ENCODE results near the gene FOXS1. TPM values are rescaled to one million over a fixed set of nuclear protein-coding genes. Genes with fewer than 3 reads are reported as not detected.

The FOXS1 gene
- total and polyA plus RNA-seq, 2 experiments from 2014 or later: 0.26 TPM; not detected in 1

- Mint-ChIP-seq H3K36me3 (ENCODE audit: low read depth) (no peaks in the 10 kb centered on the region; the same call in 2 of the 3 replicates), H3K4me3 (no peak overlapping the region), H3K9me3 (peaks cover 15% of the 10 kb centered on the region), H3K27ac (no peak overlapping the region), H3K4me1 (peaks cover 4% of the 10 kb centered on the region; the same call in 2 of the 3 replicates), H3K27me3 (ENCODE audit: insufficient read depth, low read depth, poor library complexity) (peaks cover 21% of the 10 kb centered on the region)
- H4K20me1 ChIP-seq (replicated peaks; ENCODE audit: insufficient read depth): no peaks in the 10 kb centered on the region
- no peaks in the 10 kb centered on the region for H3K27me3 ChIP-seq (ENCODE audit: insufficient read depth)
- no peaks in the 10 kb centered on the region for H3K79me2 ChIP-seq (replicated peaks; ENCODE audit: insufficient read depth)
- H3K9me2 ChIP-seq (ENCODE audit: insufficient read depth): no peaks in the 10 kb centered on the region; the same call in 1 of the 2 replicates
- H3K4me2 ChIP-seq: no peak overlapping the region
- H3K36me3 ChIP-seq (ENCODE audit: insufficient read depth): no peaks in the 10 kb centered on the region
- DNase-seq (ENCODE audit: low spot score) (no peak), ATAC-seq (no peak)
- no peak overlapping the region for H3K27ac ChIP-seq (ENCODE audit: low read depth)
- H3K4me1 ChIP-seq (ENCODE audit: insufficient read depth): no peaks in the 10 kb centered on the region; the same call in 1 of the 2 replicates
- no peak overlapping the region for H3K4me3 ChIP-seq
- H3F3A ChIP-seq (replicated peaks; ENCODE audit: low read depth): 0 out of 2 replicates have a peak, but pooled peaks cover 4% of the 10 kb centered on the region
- TF ChIP-seq REST (IDR thresholded peaks at IDR 0.05; ENCODE audit: unreplicated experiment) (no peak), STAT1 (IDR thresholded peaks at IDR 0.05; ENCODE audit: unreplicated experiment) (no peak), ETS1 (IDR thresholded peaks at IDR 0.05) (no peak), EZH2 (IDR thresholded peaks at IDR 0.05; ENCODE audit: low read depth, unreplicated experiment) (no peak), ZNF331 (CRISPR knock-in tag; IDR thresholded peaks at IDR 0.05; ENCODE audit: low read depth) (no peak), POLR2AphosphoS5 (IDR thresholded peaks at IDR 0.05; ENCODE audit: low read depth) (no peak), CTCF (conservative IDR thresholded peaks at IDR 0.05; ENCODE audit: low read depth in 2 of 2) (no peak), ZNF462 (CRISPR knock-in tag; IDR thresholded peaks at IDR 0.05) (no peak), CREB1 (CRISPR knock-in tag; IDR thresholded peaks at IDR 0.05; ENCODE audit: low read depth) (no peak), EZH2phosphoT487 (IDR thresholded peaks at IDR 0.05; ENCODE audit: unreplicated experiment) (no peak), ZNF114 (CRISPR knock-in tag; IDR thresholded peaks at IDR 0.05) (no peak)
- H2AFZ ChIP-seq: no peak overlapping the region
Measured at GRCh38 chr20:31831211-31831610, 14.2 kb downstream of the FOXS1 start.
